HG02970 (cell line): Measurements from ENCODE around the gene GNA15.
"Not testable (repeated sequence)": the region's sequence is repeated elsewhere in the genome, so short reads cannot be mapped to it uniquely, and the experiment has no call there.

Experiments
- ATAC-seq: cut with Tn5 transposase; IDR thresholded peaks from one replicate; pipeline ENCODE4 v1.9.1; 2021; ENCODE audit warnings: mild to moderate bottlenecking, moderate library complexity, moderate number of reproducible peaks; ENCODE audit not compliant: unreplicated experiment, low FRiP score

The GNA15 gene

GRCh38 chr19:3188627-3189596 lies 53.1 kb downstream of the GNA15 start:
- no peak for ATAC-seq

GRCh38 chr19:3189702-3190469 lies 54.1 kb downstream of the GNA15 start:
- no peak for ATAC-seq

GRCh38 chr19:3190470-3190770 lies 54.6 kb downstream of the GNA15 start:
- ATAC-seq = no peak

- ATAC-seq = no peak
Measured at GRCh38 chr19:3190921-3191805, 55.3 kb downstream of the GNA15 start.

- ATAC-seq = not testable (repeated sequence)
Measured at GRCh38 chr19:3191806-3192104, 55.9 kb downstream of the GNA15 start.

- ATAC-seq = no peak
Measured at GRCh38 chr19:3192228-3192635, 56.4 kb downstream of the GNA15 start.

- ATAC-seq = no peak
Measured at GRCh38 chr19:3192684-3193083, 56.9 kb downstream of the GNA15 start.

- ATAC-seq = no peak
Measured at GRCh38 chr19:3193256-3194105, 57.6 kb downstream of the GNA15 start.

- ATAC-seq = no peak
Measured at GRCh38 chr19:3194106-3195087, 58.6 kb downstream of the GNA15 start.

GRCh38 chr19:3196064-3196932 lies 60.5 kb downstream of the GNA15 start:
- ATAC-seq = no peak

GRCh38 chr19:3196933-3197205 lies 61.0 kb downstream of the GNA15 start:
- no peak for ATAC-seq

GRCh38 chr19:3198901-3199700 lies 63.3 kb downstream of the GNA15 start:
- ATAC-seq = no peak

GRCh38 chr19:3201072-3201700 lies 65.4 kb downstream of the GNA15 start:
- no peak for ATAC-seq

GRCh38 chr19:3201911-3202310 lies 66.1 kb downstream of the GNA15 start:
- ATAC-seq = no peak

GRCh38 chr19:3202346-3202745 lies 66.5 kb downstream of the GNA15 start:
- ATAC-seq = no peak

- not testable (repeated sequence) for ATAC-seq
Measured at GRCh38 chr19:3202895-3203294, 67.1 kb downstream of the GNA15 start.
